ENCODE results near the gene SLC25A23.

- no peak for TF ChIP-seq POLR2AphosphoS5 (IDR thresholded peaks at IDR 0.05)
- no peak for TF ChIP-seq CTCF (IDR thresholded peaks at IDR 0.05 in 8 of 11, conservative IDR thresholded peaks at IDR 0.05 in 3 of 11)
- TF ChIP-seq POLR2A (IDR thresholded peaks at IDR 0.05): no peak
Measured at GRCh38 chr19:6494438-6495036, 34.9 kb upstream of the SLC25A23 start.

Measured in spleen (tissue), 7 donors.